ENCODE data around the gene SIGLEC12.

SIGLEC12 gene
- 0.26 to 0.31 reads per million in 2 donors for total RNA-seq

DNA sequence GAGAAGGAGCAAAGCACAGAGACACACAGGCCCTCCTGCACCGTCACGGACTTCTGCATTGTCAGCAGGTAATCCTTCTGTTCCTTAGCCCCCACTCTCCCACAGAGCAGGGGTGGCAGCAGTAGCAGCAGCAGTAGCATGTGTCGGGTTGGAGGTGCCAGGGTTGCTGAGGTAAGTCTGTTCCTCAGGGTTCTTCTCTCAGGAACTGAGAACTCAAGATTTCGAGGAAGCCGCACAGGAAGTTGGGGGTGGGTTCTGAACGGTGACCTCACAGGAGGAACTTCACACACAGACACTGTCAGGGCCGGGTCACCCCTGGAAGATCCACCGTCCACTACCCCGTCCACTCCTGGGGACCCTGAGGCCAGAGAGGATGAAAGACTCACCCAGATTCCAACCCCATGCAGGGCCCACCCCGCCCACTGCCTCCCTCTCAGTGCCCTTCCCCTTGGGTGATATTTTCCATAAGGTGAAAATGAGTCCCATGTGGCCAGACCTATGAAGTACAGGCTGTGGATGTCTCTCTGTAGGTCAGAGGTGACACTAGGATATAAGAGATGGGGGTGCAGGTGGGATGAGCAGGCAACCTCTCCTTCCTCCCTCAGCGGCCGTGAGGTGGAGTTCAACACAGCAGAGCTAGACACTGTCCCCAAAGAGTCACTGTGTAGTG is at the start of gene SIGLEC12:
SIGLEC12 (minus strand) TSS at position 207 of the 670 bp plus-strand sequence; CDS start at position 140, 67 bp downstream.
- DNase-seq: no peak

DNA sequence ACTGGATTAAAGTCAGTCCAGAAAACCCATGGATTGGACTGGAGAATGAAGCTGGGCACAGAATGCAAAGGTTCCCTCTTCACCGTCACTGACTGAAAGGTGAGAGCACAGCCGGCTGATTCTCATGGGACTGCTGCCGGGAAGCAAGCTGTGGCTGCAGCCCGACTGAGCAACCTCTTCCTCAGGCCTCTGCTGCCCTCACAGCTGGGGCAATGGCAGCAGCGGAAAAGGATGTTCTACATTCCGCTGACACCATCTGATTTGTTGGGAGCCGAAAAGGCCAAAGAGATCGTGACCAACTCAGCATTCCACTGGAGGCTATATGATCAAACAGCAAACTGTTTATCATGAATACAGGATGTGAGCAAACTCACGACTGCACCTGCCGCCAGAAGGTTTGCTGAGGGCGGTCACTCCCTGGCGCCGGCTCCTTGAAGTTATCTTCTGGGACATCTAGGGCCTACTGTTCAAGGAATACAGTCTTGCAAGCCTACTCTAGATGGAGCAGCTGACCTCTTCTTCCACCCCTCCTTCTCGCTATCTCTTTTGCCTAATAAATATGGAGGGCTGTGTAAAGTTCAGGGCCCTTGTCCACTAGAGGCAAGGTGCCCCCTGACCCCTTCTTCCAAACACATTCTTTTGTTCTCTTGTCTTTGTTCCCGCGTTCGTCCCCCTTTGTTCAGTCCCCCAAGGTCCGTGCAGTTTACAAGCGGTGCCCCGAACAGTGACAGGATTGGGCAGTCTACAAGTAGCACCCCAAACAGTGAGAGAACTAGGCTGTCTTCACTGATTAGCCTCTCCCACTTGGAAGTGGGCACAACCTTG is 49.5 kb upstream of the SIGLEC12 start:
- no peak for DNase-seq

DNA sequence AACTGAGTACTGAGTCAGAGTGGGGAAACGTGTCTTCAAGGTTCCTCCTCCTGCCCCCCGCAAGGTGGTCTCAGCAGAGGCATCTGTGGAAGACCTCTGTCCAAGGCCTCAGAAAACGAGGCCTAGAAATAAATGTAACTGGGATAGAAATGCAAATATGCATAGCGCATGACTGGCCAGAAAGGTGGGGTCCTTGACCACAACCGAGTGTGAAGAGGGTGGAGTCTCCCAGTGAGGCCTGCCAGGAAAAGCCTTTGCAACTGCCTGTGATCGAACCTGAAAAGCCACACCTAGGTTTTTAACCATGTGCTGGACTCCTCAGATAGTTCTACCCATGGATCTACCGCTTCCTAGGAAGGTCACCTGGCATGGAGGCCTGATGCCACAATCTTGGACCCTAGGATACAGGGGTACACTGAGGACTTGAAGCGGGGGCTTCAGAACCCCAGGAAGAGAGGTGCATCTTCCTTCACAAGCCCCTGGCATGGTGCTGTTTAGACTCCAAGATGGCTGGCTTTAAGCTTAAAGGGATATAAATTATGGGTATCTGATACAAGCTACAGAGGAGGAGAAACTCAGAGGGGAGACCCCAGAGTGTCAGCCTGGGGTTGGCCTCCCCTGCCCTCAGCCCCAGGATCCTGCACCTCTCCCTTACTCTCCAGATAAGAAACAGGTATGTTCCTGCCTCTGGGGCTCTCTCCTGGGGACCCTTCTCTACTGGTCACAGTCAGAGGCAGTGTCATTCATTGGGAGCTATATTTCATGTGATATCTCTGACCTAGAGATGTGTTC is 48.1 kb upstream of the SIGLEC12 start:
- DNase-seq: no peak

DNA sequence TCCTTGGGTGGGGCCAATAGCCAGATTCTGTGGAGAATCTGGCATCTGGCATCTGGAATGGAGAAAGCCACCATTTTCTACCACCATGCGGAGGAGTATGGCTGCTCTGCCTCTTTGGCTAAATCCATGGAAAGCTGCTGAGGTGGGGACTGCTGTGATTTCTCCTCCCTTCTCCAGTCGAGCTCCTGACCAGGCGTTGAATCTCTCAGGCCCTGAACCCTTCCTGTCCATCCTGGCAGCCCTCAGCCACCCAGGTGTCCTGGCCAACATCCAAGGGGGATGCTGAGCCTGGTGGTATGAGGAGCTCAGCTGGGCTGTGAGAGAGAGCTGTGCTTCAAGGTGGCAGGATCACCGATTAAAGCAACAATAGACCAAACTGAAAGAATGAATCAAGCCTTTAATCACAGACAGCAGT is 47.3 kb upstream of the SIGLEC12 start:
- DNase-seq: no peak

DNA sequence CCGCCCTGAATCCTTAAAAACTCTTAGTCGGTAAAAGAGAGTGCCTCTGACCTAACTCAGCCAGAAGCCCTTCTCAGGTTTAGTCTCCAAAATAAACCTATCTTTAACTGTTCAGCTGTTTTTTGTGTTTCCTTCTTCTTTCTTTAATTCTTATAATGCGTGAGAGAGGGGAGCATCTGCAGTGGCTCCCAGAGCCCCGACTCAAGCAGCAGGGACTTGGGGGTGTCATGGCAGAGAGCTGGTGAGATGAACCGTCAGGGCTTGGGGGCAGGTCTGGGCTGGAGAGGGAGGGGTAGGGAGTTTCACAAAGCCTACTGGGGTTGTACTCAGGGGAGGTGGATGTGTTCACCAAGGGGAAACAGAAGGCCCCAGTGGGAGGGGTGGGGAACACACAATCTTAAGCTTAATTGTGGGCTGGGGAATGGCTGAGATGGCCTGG is 46.6 kb upstream of the SIGLEC12 start:
- no peak for DNase-seq

DNA sequence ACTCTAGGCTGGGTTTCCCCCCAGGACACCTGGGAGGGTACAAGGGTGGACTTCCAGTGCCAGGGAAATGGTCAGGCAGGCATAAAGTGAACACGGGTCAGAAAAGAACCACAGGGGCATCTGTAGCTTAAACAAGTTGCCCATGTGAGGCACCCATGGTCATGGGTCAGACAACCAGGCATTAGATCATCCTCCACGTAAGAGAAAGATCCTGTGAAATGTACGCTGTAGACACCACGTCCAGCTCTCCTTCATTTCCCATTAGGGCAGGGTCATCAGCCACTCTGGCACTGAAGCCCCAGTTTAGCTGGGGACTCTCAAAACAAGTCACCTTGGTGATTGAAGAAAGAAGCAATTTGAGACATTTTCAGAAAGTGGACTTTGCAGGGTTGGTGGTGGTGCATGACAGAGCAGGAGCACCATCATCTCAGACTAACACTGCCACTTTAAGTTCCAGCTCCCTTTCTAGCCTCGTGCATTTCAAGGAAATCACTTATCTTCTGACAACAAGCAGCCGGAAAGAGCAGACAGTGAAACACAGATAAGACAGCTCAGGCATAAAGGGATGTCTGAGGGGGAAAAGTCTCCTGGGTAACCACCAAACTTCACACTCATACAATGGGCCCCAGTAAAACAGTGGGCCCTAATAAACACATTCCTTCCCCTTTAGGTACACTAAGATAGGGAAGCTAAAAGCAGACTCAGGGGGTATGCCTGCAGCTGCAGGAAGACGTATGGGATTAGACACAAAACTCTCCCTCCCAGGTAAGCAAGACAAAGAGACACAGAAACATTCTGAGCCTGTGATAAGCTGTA is 46.0 kb upstream of the SIGLEC12 start:
- DNase-seq: no peak

DNA sequence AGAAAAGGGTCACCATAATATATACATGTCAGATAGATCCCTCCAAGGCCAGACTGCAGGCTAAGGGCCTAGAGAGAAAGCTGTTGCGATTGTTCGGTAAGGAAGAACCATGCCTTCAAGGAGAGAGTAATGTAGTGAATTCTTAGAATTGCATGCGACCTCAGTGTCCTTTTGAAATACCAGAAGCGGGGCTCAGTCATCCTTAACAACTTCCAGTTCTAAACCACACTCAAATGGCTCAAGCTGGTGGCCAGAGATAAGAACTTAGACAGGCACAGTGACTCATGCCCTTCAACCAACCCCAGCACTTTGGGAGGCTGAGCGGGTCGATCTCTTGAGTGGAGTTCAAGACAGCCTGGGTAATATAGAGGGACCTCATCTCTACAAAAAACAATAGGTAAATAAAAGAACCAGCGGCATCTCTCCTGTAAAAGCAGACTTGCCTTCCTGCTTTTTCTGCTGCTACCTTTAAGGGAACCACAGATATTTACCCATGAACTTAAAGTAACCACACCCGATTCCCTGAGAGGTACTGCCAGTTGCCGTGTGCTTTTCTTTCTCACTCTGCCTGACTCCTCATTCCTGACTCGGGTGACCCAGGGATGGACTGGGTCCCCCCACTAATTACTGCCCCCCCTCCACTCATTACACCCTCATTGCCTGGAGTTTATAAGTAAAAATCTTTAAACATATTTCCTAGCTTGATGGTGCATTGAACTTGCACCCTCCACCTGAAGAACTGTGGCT is 45.2 kb upstream of the SIGLEC12 start:
- no peak for DNase-seq

DNA sequence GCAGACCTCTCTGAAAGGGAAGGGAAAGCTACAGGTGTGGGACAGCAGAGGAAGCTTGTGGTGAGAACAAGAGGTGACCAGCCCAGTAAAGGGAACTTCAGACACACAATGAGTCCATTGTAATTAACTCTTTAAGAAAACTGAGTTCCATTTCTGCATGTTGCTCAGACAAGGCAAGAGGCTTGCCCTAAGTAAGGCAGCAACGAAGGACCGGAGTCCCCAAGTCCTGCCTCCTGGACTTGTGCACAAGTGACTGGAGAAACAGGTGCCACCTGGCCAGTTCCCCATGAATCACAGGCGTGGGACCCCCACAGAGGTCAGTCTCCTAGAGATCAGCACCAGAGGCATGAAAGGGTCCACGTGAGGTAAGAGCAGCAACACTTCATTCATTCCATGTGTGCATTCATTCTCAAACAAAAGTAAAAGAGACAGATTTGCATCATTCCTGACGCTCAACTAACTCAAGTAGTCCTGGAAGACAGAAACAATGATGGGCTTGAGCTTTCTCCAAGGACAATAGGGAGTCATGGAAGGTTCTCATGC is 44.6 kb upstream of the SIGLEC12 start:
- DNase-seq: no peak

DNA sequence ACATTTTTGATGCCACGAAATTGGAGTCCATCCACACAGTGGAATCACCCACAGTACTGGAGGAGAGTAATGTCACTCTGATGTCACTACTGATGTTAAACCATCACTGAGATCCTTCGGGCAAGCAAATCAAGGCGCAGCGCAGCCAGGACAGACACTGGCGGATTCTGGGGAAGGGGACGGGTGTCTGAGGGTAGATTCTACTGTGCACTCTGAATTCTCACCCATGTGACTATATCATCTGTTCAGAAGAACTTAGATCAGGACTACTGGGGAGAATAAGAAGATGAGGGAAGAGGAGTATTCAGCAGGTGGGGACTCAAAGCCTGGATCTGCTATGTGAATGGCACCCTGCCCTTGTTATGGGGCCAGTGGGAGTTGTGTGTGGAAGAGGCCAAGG is 42.4 kb upstream of the SIGLEC12 start:
- no peak for DNase-seq

DNA sequence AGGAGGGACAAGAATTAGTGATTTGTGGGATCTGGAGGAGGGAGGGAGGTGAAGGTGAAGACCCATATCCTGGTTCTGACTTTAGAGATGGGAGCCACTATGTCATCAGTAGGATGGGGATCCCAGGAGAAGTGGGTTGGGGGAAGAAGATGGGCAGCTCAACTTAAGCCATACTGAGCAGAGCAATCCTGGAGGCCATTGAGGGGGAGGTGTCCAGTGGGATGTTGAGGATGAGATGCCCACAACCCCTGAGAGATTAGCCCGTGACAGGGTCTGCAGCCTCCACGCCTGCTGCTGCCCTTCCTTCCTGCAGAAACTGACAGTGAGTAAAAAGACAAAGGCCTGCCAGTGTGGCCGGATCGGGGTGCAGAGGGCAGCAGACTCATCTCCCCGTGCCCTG is 41.1 kb upstream of the SIGLEC12 start:
- no peak for DNase-seq

DNA sequence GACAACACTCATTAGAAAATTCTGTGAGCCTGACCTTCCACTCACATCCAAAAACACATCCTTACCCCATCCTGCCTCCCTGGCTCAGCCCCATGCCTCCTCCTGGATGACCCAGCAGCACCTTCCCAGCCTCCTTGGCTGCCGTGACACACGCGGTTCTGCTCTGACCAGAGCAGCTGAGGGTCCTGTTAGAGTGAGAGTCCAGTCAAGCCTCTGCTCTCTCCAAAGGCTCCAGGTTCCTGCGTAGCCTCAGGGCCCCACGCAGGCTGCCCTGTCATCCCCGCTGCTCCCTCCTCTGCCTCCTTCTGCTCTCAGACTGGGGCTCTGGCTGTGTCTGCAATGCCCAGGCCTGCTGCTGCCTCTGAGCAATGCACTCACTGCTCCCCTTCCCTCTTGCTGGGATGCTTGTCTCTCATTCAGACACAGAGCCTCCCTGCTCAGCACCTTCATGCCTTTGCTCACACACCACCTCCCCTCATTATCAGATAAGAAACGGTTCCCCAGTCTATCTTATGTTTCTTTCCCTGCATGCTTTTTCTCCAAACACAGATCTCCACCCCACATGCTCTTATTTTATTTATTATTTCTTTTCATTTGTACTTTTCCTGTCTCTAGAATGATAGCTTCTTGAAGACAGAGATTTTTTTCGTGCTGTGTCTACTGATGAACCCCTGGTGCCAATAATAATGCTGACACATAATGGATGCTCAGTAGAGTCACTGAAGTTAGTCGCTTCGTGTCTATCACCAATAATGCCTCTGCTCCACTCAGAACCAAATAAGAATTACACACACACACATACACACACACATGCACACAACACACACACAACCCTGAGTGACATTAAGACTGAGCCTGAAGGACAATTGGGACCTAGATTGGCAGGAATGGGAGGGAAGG is 40.1 kb upstream of the SIGLEC12 start:
- DNase-seq: no peak

DNA sequence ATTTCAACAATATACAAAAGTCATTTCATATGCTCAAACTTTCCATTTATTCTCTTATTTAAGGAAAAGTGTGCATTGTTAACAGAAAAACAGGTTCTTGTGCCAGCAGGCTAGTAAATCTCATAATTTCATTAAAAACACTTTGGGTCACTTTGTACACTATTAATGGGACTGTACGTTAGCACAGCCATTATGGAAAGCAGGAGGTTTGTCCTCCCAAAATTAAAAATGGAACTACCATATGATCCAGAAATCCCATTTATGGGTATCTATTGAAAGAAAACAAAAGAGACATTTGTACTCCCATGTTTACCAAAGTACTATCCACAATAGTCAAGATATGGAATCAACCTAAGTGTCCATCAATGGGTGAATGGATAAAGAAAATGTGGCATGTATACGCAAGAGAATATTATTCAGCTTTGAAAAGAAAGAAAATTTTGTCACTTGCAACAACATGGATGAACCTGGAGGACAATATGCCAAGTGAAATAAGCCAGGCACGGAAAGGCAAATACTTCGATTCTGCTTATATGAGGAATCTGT is 38.3 kb upstream of the SIGLEC12 start:
- no peak for DNase-seq

DNA sequence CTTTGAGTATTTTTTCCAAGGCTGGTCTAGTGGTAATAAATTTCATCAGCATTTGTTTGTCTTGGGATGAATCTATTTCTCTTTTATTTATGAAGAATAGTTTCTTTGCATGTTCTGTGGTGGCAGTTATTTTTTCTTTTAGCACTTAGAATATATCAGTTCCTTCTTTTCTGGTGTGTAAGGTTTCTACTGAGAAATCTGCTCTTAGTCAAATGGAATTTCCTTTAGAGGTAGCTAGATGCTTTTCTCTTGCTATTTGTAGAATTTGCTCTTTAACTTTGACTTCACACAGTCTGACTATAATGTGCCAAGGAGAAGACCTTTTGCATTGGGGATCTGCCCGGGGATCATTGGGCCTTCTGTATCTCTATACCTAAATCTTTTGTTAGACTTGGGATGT is 33.9 kb upstream of the SIGLEC12 start:
- DNase-seq: no peak

DNA sequence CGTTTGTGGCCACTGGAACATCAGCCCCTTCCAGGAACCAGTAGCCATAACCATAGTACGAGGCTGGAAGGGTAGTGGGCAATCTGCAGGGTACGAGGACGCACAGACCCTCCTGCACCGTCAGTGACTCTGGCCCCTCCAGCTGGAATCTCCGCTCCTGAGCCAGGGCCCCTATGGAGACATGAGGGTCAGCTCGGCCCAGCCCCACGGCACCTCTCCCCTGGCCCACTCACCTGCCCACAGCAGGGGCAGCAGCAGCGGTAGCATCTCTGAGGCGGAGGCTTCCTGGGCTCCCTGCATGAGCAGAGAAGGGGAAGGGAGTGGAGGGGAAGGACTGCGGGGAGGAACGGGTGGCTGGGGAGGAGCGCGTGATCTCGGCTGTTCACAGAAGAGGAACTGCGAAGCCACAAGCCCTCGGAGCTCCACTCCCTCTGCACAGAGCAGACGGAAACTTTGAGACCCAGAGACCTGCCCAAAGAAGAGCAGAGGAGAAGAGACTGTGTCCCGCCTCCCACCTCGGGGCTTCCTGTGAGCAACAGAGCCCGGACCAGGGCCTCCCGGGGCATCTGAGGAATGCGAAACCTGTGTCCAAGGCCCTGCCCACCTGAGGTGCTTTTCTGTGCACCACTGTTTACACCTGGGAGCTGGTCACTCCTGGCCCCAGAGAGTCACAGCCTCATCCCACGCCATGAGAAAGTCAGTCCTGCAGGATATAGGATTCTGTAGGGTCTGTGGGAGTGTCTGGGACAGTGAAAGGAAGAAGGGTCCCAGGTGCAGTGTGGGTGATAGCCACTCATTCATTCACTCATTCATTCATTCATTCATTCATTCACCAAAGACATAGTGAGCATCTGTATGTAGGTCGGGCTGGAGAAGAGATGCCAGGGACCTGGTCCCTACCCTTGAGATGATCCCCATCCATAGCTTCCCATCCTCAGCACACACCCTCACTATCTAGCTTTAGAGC is 30.0 kb upstream of the SIGLEC12 start, which contains the start of gene SIGLEC6:
SIGLEC6 (minus strand) TSS at position 322 of the 967 bp plus-strand sequence; CDS start at position 300, 22 bp downstream.
- no peak for DNase-seq

DNA sequence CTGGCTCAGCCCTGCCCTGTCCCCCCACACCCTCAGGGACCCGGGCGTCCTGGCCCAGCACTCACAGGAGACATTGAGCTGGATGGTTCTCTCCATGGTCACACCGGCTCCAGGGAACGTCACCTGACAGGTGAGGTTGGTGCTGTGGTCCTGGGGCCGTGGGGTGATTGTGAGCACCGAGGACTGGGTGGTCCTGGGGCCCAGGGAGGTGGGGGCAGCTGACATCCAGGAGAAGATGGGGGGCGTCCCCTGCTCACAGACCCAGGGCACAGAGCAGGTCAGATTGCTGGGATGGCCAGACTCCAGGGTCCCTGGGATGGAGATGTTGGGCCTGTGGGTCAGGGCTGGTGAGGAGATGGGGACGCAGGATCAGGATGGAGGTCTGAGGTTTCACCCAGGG is 29.0 kb upstream of the SIGLEC12 start:
- no peak for DNase-seq

DNA sequence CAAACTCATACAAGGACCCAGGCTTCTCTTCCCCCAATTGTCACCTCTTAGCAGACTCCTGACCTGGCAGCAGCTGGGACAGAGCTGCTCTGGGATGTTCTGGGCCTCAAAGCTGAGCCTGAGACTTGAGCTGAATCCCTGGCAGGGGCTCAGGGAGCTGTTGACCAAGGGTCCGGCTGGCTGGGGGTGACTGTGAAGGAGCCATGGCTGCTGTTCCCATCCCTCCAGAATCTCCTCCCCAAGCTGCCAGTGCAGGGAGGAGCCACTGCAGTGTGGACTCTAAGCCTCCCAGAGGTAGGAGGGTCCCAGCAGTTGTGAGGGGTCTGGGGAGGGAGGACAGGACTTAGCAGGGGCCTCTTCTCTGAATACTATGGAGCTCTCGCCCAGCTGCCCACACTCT is 27.7 kb upstream of the SIGLEC12 start:
- DNase-seq: no peak

DNA sequence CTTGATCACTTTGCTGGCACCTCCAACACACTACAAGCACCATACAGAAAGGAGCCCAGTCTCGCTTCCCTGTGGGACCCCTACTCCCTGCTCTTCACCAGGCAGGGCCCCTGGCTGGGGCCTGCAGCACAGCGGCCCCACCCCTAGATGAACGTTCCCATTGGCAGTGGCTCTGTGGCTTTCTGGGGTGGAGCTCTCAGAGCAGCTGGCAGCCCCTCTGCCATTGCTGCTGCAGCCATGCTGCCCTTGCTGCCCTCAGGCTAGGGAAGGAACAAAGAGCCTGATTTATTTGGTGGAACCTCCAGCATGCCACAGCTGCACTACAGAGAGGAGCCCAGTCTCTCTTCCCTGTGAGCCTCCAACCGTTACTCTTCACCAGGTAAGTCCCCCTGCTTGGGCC is 24.1 kb upstream of the SIGLEC12 start:
- no peak for DNase-seq

DNA sequence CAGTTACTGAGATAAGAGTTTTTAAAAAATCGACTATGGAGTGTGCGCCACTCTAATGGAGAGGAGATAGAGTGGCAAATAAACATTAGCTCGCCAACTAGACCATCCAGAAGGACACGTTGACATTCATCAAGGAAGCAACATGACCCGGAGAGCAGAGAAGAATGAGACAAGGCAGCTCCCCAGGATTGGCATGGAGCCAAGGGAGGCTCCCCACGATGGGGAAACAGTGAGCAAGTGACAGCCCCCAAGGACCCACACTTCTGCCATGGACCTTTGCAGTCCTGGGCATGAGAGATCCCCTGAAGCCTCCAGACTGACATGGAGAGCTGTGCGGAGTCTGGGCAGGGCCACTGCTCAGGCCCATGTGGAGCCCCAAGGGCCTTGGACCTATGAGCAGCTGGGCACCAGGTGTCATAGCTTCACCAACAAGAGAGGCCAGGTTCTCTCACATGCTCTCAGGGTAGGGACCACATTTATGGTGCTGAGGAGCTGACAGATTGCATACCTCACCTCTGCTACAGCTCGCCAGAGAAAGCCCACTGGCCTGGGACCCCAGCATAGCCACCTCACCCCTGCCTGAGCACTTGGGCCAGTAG is 23.2 kb upstream of the SIGLEC12 start:
- no peak for DNase-seq
